Loucy (cell line): ENCODE results near the gene KLK8.

ENCODE experiments used
- H2AFZ ChIP-seq: fragments of 200-600 bp; sonication (generic); 2 replicates; pipeline ENCODE4 v1.6.0; 2016; ENCODE audit warnings: antibody characterized with exemption, mild to moderate bottlenecking, low read length, moderate library complexity
- H3F3A ChIP-seq: fragments of 200-600 bp; 2 replicates; pipeline ENCODE4 v1.6.0; 2016; ENCODE audit warnings: antibody characterized with exemption, low read depth, mild to moderate bottlenecking
- H3K27me3 ChIP-seq: fragments of 200-600 bp; sonication (generic); 2 replicates; pipeline ENCODE4 v1.6.1; 2014; ENCODE audit warnings: low read length, mild to moderate bottlenecking; ENCODE audit not compliant: insufficient read depth, poor library complexity, severe bottlenecking
- H3K36me3 ChIP-seq: fragments of 200-600 bp; sonication (generic); 2 replicates; pipeline ENCODE4 v1.6.1; 2016; ENCODE audit warnings: low read length; ENCODE audit not compliant: insufficient read depth
- H3K4me1 ChIP-seq: fragments of 200-600 bp; sonication (generic); 2 replicates; pipeline ENCODE4 v1.5.1; 2014; ENCODE audit warnings: low read length, mild to moderate bottlenecking; ENCODE audit not compliant: insufficient read depth, poor library complexity, severe bottlenecking
- H3K4me2 ChIP-seq: fragments of 200-600 bp; sonication (generic); 2 replicates; pipeline ENCODE4 v1.6.0; 2014; ENCODE audit warnings: antibody characterized with exemption, low read length, low read depth, mild to moderate bottlenecking; ENCODE audit not compliant: poor library complexity, severe bottlenecking
- H3K4me3 ChIP-seq: fragments of 200-600 bp; sonication (generic); 2 replicates; pipeline ENCODE4 v1.5.1; 2014; ENCODE audit warnings: low read length, mild to moderate bottlenecking, mixed read lengths; ENCODE audit not compliant: poor library complexity, severe bottlenecking
- H3K79me2 ChIP-seq: fragments of 200-600 bp; sonication (generic); 2 replicates; pipeline ENCODE4 v1.6.1; 2014; ENCODE audit warnings: low read length; ENCODE audit not compliant: insufficient read depth
- H3K9ac ChIP-seq: fragments of 200-600 bp; sonication (generic); 2 replicates; pipeline ENCODE4 v1.6.0; 2014; ENCODE audit warnings: mild to moderate bottlenecking, low read depth, low read length, moderate library complexity; ENCODE audit not compliant: poor library complexity, severe bottlenecking
- H3K9me2 ChIP-seq: fragments of 200-600 bp; sonication (generic); replicated peaks from 2 replicates; pipeline ENCODE4 v1.6.1; 2016; ENCODE audit warnings: low read depth, low read length, mixed read lengths
- H3K9me3 ChIP-seq: fragments of 200-600 bp; sonication (generic); 2 replicates; pipeline ENCODE4 v1.6.1; 2014; ENCODE audit warnings: mild to moderate bottlenecking, antibody characterized with exemption, low read length, low read depth; ENCODE audit not compliant: insufficient read depth
- H4K20me1 ChIP-seq: fragments of 200-600 bp; sonication (generic); 2 replicates; pipeline ENCODE4 v1.6.0; 2014; ENCODE audit warnings: antibody characterized with exemption, low read length, mild to moderate bottlenecking; ENCODE audit not compliant: insufficient read depth, poor library complexity, severe bottlenecking
- EZH2phosphoT487 ChIP-seq: fragments of 200-600 bp; IDR thresholded peaks from 2 replicates; pipeline ENCODE4 v1.6.1; 2018; ENCODE audit warnings: antibody characterized with exemption, mild to moderate bottlenecking, moderate library complexity, borderline replicate concordance
- TF ChIP-seq, protein P1 (sequence below): fragments of 200-600 bp; sonication (generic); conservative IDR thresholded peaks from 2 replicates; pipeline ENCODE4 v1.5.1; 2014; ENCODE audit warnings: mild to moderate bottlenecking, antibody characterized with exemption, low read length

Gene KLK8

DNA sequence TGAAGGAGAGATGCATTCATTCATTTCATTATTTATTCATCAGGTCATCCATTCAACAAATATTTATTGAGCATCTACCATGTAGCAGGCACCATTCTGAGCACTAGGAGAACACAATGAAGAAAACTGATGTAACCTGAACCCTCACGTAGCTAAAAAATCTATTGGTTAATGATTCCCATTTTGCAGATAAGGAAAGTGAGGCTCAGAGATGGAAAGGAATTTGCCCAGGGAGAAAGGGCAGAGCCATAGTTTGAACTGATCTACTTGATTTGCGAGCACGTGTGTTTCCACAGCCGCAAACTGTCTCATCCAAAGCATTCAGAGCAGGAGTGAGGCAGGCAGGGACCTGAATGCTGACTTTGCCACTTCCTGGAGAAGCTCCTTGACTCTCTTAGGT is 2.7 kb downstream of the KLK8 start:
- Histone ChIP-seq H2AFZ (no peak overlapping the region), H3K9me3 (peaks cover 5% of the 10 kb centered on the region; the same call in 1 of the 2 replicates), H3K4me2 (no peak overlapping the region), H3K27me3 (no peaks in the 10 kb centered on the region), H3K4me3 (no peak overlapping the region), H4K20me1 (no peaks in the 10 kb centered on the region), H3K4me1 (no peaks in the 10 kb centered on the region), H3K9ac (no peak overlapping the region), H3F3A (no peaks in the 10 kb centered on the region), H3K36me3 (no peaks in the 10 kb centered on the region), H3K9me2 (no peaks in the 10 kb centered on the region), H3K79me2 (no peaks in the 10 kb centered on the region)
- no peak for TF ChIP-seq EZH2phosphoT487
- TF ChIP-seq, protein P1, sequence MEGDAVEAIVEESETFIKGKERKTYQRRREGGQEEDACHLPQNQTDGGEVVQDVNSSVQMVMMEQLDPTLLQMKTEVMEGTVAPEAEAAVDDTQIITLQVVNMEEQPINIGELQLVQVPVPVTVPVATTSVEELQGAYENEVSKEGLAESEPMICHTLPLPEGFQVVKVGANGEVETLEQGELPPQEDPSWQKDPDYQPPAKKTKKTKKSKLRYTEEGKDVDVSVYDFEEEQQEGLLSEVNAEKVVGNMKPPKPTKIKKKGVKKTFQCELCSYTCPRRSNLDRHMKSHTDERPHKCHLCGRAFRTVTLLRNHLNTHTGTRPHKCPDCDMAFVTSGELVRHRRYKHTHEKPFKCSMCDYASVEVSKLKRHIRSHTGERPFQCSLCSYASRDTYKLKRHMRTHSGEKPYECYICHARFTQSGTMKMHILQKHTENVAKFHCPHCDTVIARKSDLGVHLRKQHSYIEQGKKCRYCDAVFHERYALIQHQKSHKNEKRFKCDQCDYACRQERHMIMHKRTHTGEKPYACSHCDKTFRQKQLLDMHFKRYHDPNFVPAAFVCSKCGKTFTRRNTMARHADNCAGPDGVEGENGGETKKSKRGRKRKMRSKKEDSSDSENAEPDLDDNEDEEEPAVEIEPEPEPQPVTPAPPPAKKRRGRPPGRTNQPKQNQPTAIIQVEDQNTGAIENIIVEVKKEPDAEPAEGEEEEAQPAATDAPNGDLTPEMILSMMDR, result no peak

GRCh38 chr19:50998061-50998460 is 3.3 kb downstream of the KLK8 start:
- H3K9me3 ChIP-seq, result peaks cover 5% of the 10 kb centered on the region; the same call in 1 of the 2 replicates
- no peaks in the 10 kb centered on the region for H3K79me2 ChIP-seq
- no peaks in the 10 kb centered on the region for H3F3A ChIP-seq
- no peaks in the 10 kb centered on the region for H3K9me2 ChIP-seq
- no peak overlapping the region for H2AFZ ChIP-seq
- no peaks in the 10 kb centered on the region for H3K36me3 ChIP-seq
- no peak overlapping the region for H3K4me3 ChIP-seq
- H3K4me1 ChIP-seq, result no peaks in the 10 kb centered on the region
- no peaks in the 10 kb centered on the region for H4K20me1 ChIP-seq
- H3K9ac ChIP-seq, result no peak overlapping the region
- no peaks in the 10 kb centered on the region for H3K27me3 ChIP-seq
- TF ChIP-seq, protein P1, result no peak
- TF ChIP-seq EZH2phosphoT487, result no peak
- H3K4me2 ChIP-seq, result no peak overlapping the region

- H3K36me3 ChIP-seq, result no peaks in the 10 kb centered on the region
- no peaks in the 10 kb centered on the region for H4K20me1 ChIP-seq
- no peaks in the 10 kb centered on the region for H3F3A ChIP-seq
- no peak overlapping the region for H3K4me3 ChIP-seq
- no peaks in the 10 kb centered on the region; the same call in 1 of the 2 replicates for H3K9me3 ChIP-seq
- no peak overlapping the region for H3K4me2 ChIP-seq
- no peak overlapping the region for H2AFZ ChIP-seq
- TF ChIP-seq, protein P1, result no peak
- TF ChIP-seq EZH2phosphoT487, result no peak
- H3K27me3 ChIP-seq, result no peaks in the 10 kb centered on the region
- H3K79me2 ChIP-seq, result no peaks in the 10 kb centered on the region
- no peaks in the 10 kb centered on the region for H3K4me1 ChIP-seq
- no peaks in the 10 kb centered on the region for H3K9me2 ChIP-seq
- no peak overlapping the region for H3K9ac ChIP-seq
These were observed 7.3 kb downstream of the KLK8 start for GRCh38 chr19:50994129-50994528.
